B cell (primary cell): ENCODE data around the gene TCERG1L. TPM values are rescaled to one million over a fixed set of nuclear protein-coding genes. Genes with fewer than 3 reads are reported as not detected.

Experiments
- ATAC-seq: fragments of 200-7000 bp; cut with Tn5 transposase; one replicate; pipeline ENCODE4 v1.10.0; 2021; ENCODE audit warnings: low read depth, mild to moderate bottlenecking, moderate number of reproducible peaks, moderate library complexity
- CTCF ChIA-PET: fragments of 350-600 bp; sonication (Branson Sonifier 250); formaldehyde crosslinking; loops from one replicate; lab custom pipeline; 2021; ENCODE audit warnings: antibody characterized with exemption, inconsistent platforms; lab: Charles Lee
- POLR2A ChIA-PET: fragments of 350-600 bp; sonication (Branson Sonifier 250); formaldehyde crosslinking; loops from one replicate; lab custom pipeline; 2021; ENCODE audit warnings: antibody characterized with exemption; lab: Charles Lee
- DNase-seq: peaks from one replicate; pipeline ENCODE4 v3.0.0; 2013
- H2AFZ ChIP-seq: 2 replicates; pipeline ENCODE4 v1.6.1; 2012; ENCODE audit warnings: mild to moderate bottlenecking, low read depth, low read length; ENCODE audit not compliant: insufficient read depth, poor library complexity, severe bottlenecking
- H3K27ac ChIP-seq, 2 donors: 1 replicate in 1 of 2; 2 replicates in 1 of 2; pipeline ENCODE4 v1.5.1; 2012 to 2013; ENCODE audit warnings: low read length in 2 of 2, mild to moderate bottlenecking in 2 of 2, moderate library complexity in 1 of 2
- H3K27me3 ChIP-seq, 4 experiments: fragments of 200-600 bp in 1 of 4; sonication (generic) in 1 of 4; replicated peaks in 1 of 4; 1 replicate in 2 of 4; 2 replicates in 2 of 4; pipeline versions ENCODE4 v1.6.1 to v1.7.0; 2013 to 2016; ENCODE audit warnings: low read length in 3 of 4, mild to moderate bottlenecking in 2 of 4, mixed read lengths in 1 of 4, moderate library complexity in 1 of 4; ENCODE audit not compliant: insufficient read depth in 4 of 4, control insufficient read depth in 3 of 4; ENCODE audit errors: control extremely low read depth in 1 of 4
- H3K36me3 ChIP-seq, 2 experiments: replicated peaks in 1 of 2; 1 replicate in 1 of 2; 2 replicates in 1 of 2; pipeline versions ENCODE4 v1.6.1 to v1.7.1; 2013; ENCODE audit warnings: low read length in 1 of 2; ENCODE audit not compliant: insufficient read depth in 2 of 2, control insufficient read depth in 1 of 2; ENCODE audit errors: control extremely low read depth in 1 of 2, extremely low read depth in 1 of 2
- H3K4me1 ChIP-seq, 2 donors: fragments of 200-600 bp in 1 of 2; sonication (generic) in 1 of 2; 1 replicate in 1 of 2; 2 replicates in 1 of 2; pipeline versions ENCODE4 v1.5.1 to v1.6.1; 2013 to 2017; ENCODE audit warnings: low read length in 2 of 2; ENCODE audit not compliant: control insufficient read depth in 2 of 2, insufficient read depth in 2 of 2
- H3K4me2 ChIP-seq: replicated peaks from 2 replicates; pipeline ENCODE3; 2012; ENCODE audit warnings: mild to moderate bottlenecking, low read depth, low read length; ENCODE audit not compliant: poor library complexity, severe bottlenecking
- H3K4me3 ChIP-seq, 5 experiments: fragments of 200-600 bp in 1 of 5; sonication (generic) in 1 of 5; 1 replicate in 3 of 5; 2 replicates in 2 of 5; pipeline versions ENCODE4 v1.5.1 to v1.7.0; 2011 to 2016; ENCODE audit warnings: low read length in 4 of 5, mild to moderate bottlenecking in 4 of 5, low read depth in 2 of 5, control low read depth in 1 of 5, moderate library complexity in 1 of 5; ENCODE audit not compliant: insufficient read depth in 1 of 5; ENCODE audit errors: control extremely low read depth in 1 of 5, extremely low read depth in 1 of 5
- H3K79me2 ChIP-seq: fragments of 200-600 bp; sonication (generic); one replicate; pipeline ENCODE4 v1.6.0; 2016; ENCODE audit warnings: low read length; ENCODE audit not compliant: control insufficient read depth, insufficient read depth
- H3K9ac ChIP-seq: fragments of 200-600 bp; sonication (generic); 2 replicates; pipeline ENCODE4 v1.6.1; 2017; ENCODE audit warnings: mild to moderate bottlenecking, low read length, moderate library complexity
- H3K9me3 ChIP-seq, 3 donors: one replicate each; pipeline versions ENCODE4 v1.6.1 to v1.7.1; 2013; ENCODE audit warnings: low read length in 2 of 3; ENCODE audit not compliant: control insufficient read depth in 2 of 3, insufficient read depth in 1 of 3; ENCODE audit errors: control extremely low read depth in 1 of 3
- H4K20me1 ChIP-seq: 2 replicates; pipeline ENCODE4 v1.6.0; 2012; ENCODE audit warnings: mild to moderate bottlenecking, low read length; ENCODE audit not compliant: insufficient read depth, control insufficient read depth, poor library complexity, severe bottlenecking
- H3K27ac Mint-ChIP-seq: one replicate; pipeline ENCODE4 v1.8.0; 2021; ENCODE audit warnings: mixed read lengths
- H3K27me3 Mint-ChIP-seq: one replicate; pipeline ENCODE4 v1.8.0; 2021; ENCODE audit warnings: mixed read lengths
- H3K4me1 Mint-ChIP-seq: one replicate; pipeline ENCODE4 v1.8.0; 2021; ENCODE audit warnings: mixed read lengths
- H3K4me3 Mint-ChIP-seq: one replicate; pipeline ENCODE4 v1.8.0; 2021; ENCODE audit warnings: mixed read lengths
- H3K9me3 Mint-ChIP-seq: one replicate; pipeline ENCODE4 v1.8.0; 2022; ENCODE audit warnings: mixed read lengths; ENCODE audit not compliant: insufficient read depth
- EZH2 ChIP-seq: IDR thresholded peaks from 2 replicates; pipeline ENCODE4 v1.6.1; 2012; ENCODE audit warnings: borderline replicate concordance, low read depth, mild to moderate bottlenecking, moderate library complexity, low read length; ENCODE audit not compliant: insufficient read depth, poor library complexity, severe bottlenecking
- WGBS: methylation state at CpG from one replicate; pipeline ENCODE4 v1.1.5; 2013; ENCODE audit warnings: missing lambda C conversion rate; ENCODE audit not compliant: insufficient coverage; 5-methylcytosine and 5-hydroxymethylcytosine counted together
- intact Hi-C: fragments of 100-400 bp; cut with micrococcal nuclease; formaldehyde crosslinking; loops from one replicate; pipeline ENCODE4 v1.10.0; 2022
- polyA plus RNA-seq: library from polyadenylated mRNA; depleted of rRNA; stranded (reverse); fragments of >200 nt; gene quantifications from 2 replicates; pipeline ENCODE4 v1.2.3, GENCODE V29; 2012
- total RNA-seq, 2 donors: library from RNA; stranded (reverse); fragments of 120-200 nt in 1 of 2; gene quantifications; 1 replicate in 1 of 2; 2 replicates in 1 of 2; pipeline versions ENCODE4 v1.2.3 to v1.2.4, GENCODE V29; 2013 to 2022
- TF ChIP-seq, protein P1 (sequence below): fragments of 200-600 bp; IDR thresholded peaks from one replicate; pipeline ENCODE4 v1.8.0; 2022; ENCODE audit warnings: antibody characterized with exemption, mild to moderate bottlenecking

TCERG1L gene
- total and polyA plus RNA-seq, 2 donors (not counting 1 experiment from before 2014, with no cell fraction given): 0.10 TPM; not detected in 1

GRCh38 chr10:131274133-131274880, 37.2 kb downstream of the TCERG1L start:
- WGBS: 94% methylated on average over 19 of the region's 19 CpGs
- Histone ChIP-seq H3K27me3 (no peaks in the 10 kb centered on the region), H4K20me1 (no peaks in the 10 kb centered on the region), H3K4me1 (no peaks in the 10 kb centered on the region), H3K9ac (no peak overlapping the region), H3K4me3 (no peak overlapping the region), H3K27ac (no peak overlapping the region), H3K79me2 (no peaks in the 10 kb centered on the region), H3K36me3 (no peaks in the 10 kb centered on the region), H2AFZ (no peak overlapping the region), H3K9me3 (peaks cover 0 to 21% (median 0%) of the 10 kb centered on the region in 3 donors), H3K4me2 (no peak overlapping the region)
- no peak overlapping the region for H3K27ac Mint-ChIP-seq
- no peak for ATAC-seq
- TF ChIP-seq, protein P1, sequence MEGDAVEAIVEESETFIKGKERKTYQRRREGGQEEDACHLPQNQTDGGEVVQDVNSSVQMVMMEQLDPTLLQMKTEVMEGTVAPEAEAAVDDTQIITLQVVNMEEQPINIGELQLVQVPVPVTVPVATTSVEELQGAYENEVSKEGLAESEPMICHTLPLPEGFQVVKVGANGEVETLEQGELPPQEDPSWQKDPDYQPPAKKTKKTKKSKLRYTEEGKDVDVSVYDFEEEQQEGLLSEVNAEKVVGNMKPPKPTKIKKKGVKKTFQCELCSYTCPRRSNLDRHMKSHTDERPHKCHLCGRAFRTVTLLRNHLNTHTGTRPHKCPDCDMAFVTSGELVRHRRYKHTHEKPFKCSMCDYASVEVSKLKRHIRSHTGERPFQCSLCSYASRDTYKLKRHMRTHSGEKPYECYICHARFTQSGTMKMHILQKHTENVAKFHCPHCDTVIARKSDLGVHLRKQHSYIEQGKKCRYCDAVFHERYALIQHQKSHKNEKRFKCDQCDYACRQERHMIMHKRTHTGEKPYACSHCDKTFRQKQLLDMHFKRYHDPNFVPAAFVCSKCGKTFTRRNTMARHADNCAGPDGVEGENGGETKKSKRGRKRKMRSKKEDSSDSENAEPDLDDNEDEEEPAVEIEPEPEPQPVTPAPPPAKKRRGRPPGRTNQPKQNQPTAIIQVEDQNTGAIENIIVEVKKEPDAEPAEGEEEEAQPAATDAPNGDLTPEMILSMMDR: no peak
- no peak for TF ChIP-seq EZH2
- ChIA-PET CTCF (no interaction called here), POLR2A (no interaction called here)
- intact Hi-C loops: no loop called here
- no peaks in the 10 kb centered on the region for H3K27me3 Mint-ChIP-seq
- no peaks in the 10 kb centered on the region for H3K4me1 Mint-ChIP-seq
- no peak for DNase-seq
- H3K4me3 Mint-ChIP-seq: no peak overlapping the region
- no peaks in the 10 kb centered on the region for H3K9me3 Mint-ChIP-seq

GRCh38 chr10:131273476-131273875, 38.0 kb downstream of the TCERG1L start:
- H3K4me1 ChIP-seq: no peaks in the 10 kb centered on the region
- H2AFZ ChIP-seq: no peak overlapping the region
- 79% methylated on average over 8 of the region's 10 CpGs for WGBS
- H3K9ac ChIP-seq: no peak overlapping the region
- H3K27ac ChIP-seq: no peak overlapping the region
- CTCF ChIA-PET: no interaction called here
- DNase-seq: no peak
- no peak for ATAC-seq
- Mint-ChIP-seq H3K27ac (no peak overlapping the region), H3K9me3 (no peaks in the 10 kb centered on the region), H3K4me3 (no peak overlapping the region), H3K4me1 (no peaks in the 10 kb centered on the region), H3K27me3 (no peaks in the 10 kb centered on the region)
- no peaks in the 10 kb centered on the region for H4K20me1 ChIP-seq
- no peak overlapping the region for H3K4me2 ChIP-seq
- no peak overlapping the region for H3K4me3 ChIP-seq
- H3K36me3 ChIP-seq: no peaks in the 10 kb centered on the region
- TF ChIP-seq, protein P1: no peak
- no peak for TF ChIP-seq EZH2
- H3K79me2 ChIP-seq: no peaks in the 10 kb centered on the region
- peaks cover 0 to 13% (median 0%) of the 10 kb centered on the region in 3 donors for H3K9me3 ChIP-seq
- H3K27me3 ChIP-seq: no peaks in the 10 kb centered on the region
- intact Hi-C loops: no loop called here
- POLR2A ChIA-PET: no interaction called here
